Right forelimb (tissue), 1 donor: ENCODE results near the gene DCN.
"Not testable (repeated sequence)": the region's sequence is repeated elsewhere in the genome, so short reads cannot be mapped to it uniquely, and the experiment has no call there.

Experiments
- DNase-seq: peaks from one replicate; pipeline ENCODE4 v3.0.0-alpha.2; 2018

Gene DCN, protein sequence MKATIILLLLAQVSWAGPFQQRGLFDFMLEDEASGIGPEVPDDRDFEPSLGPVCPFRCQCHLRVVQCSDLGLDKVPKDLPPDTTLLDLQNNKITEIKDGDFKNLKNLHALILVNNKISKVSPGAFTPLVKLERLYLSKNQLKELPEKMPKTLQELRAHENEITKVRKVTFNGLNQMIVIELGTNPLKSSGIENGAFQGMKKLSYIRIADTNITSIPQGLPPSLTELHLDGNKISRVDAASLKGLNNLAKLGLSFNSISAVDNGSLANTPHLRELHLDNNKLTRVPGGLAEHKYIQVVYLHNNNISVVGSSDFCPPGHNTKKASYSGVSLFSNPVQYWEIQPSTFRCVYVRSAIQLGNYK

DNA sequence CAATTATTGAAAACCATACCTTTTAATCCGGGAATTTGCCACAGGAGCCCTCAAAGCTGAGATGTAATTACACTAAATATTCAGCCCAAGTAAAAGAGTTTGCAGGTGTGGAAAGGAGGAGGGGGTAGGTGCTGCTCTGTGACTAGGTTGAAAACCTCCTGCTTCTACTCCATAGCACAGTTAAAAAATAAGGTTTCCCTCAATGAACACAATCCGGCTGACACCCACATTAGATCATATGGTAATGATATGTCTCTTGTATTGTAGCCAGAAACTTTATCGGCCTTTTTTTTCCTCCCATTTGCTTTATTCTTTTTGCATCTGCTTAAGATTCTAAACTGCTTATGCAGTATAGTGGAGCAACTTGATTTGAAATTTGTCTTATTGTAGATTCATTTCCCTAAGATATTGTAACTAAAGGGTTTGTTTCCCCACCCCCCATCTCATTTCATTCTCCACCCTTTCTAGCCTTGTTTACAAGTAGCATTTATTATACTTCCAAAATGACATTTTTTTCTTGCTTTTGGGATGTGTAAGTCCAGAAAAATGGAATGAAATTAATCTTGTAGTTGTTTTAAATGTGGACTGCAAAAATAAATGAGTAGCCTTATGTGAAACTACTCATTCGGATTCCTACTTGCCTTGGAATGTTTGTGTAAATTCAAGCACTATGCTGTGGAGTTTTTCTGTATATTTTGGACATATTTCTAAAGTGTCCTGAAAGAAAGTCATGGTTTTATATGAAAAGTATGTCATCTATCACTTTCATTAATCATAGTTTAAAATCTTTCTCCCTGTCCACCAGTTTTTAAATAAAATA lies at the start of gene DCN:
TSS of gene DCN (minus strand) at position 182 of the 820 bp plus-strand sequence. CDS start 4,265 bp downstream, outside the sequence.
- DNase-seq, result peak; percentile 63

DNA sequence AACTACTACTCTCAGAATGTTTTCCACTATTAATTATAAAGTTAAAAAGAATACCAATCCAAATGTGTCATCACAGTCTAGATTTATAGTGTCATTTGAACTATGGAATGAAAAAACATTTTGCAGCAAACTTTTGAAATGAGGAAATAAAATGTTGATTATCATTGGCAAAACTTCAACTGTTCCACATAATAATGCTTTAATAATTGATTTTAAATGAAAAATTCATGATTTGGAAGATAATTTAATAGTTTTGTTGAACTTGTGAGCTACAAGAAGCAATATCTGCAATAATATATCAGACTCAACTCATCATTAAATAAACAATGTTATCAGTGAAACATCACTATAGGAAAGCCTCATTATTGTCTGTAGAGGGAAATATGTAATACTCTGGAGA lies 48.2 kb upstream of the DCN start:
- DNase-seq, result no peak

DNA sequence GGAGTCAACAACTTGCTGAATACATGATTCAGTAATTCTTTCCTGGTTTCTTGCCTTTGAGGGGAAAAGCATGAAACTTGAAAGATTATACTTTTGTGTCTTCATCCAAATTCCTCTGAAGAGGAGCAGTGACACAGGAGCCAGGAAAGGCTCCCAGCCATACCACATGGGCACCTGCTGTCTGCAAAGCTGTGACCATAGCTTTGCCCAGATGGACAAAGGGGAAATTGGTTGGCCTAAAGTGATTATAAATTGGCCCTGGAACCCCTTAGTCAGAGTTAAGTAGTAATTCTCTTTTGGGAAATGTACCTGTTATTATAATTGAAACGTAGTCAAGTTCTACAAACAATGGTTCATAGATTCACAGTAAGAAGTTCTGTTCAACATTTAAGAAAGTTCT lies 44.3 kb upstream of the DCN start:
- no peak for DNase-seq

DNA sequence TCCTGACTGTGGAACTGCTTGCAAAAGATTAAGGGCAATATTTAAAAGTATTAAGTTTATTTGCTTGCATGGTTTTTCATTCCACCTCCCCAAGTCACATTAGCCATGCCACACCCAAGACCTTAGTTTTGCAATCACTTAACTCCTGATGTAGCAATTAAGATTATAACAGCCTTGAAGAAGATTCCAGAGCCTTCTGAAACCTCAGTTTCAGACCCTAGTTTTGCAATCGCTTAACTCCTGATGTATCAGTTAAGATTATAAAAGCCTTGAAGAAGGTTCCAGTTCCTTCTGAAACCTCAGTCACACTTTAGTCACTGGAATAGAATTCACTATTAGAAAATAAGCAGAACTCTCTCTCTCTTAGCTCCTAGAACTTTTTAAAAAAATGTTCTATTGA lies 42.7 kb upstream of the DCN start:
- DNase-seq, result no peak

DNA sequence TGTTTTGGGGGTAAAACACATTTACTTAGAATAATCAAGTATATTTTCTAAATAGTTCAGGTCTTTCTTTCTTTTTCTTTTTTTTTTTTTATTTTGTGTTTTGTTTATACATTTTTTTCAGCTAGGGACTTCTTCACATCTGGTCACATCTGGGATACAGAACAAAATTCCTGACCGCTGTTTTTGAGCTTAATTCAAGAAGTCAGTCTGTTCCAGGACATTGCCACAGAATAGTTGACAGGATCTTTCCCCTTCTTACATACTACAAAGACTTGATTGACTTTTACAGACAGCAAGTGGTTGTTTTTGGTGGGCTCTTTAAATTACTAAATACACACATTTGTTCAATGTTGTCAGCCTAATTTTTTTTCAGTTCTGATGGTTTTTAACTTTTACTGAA lies 41.8 kb upstream of the DCN start:
- no peak for DNase-seq

DNA sequence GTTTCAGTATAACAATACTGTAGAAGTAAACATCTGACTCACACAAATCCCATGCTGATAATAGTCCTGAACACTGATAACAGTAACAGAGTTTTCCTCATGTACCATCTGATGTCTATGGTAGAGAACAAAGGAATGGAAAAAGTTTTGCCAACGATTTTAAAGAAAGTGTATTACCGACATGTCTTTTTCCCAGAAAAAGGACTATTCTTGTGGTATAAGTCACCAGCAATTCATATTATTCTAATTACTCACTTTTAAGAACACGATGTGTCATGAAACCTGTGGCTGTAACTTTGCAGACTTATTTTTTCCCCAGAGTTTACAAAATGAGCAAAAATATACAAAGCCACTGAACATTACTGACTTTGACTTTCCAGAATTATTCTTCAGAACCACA lies 40.1 kb upstream of the DCN start:
- no peak for DNase-seq

DNA sequence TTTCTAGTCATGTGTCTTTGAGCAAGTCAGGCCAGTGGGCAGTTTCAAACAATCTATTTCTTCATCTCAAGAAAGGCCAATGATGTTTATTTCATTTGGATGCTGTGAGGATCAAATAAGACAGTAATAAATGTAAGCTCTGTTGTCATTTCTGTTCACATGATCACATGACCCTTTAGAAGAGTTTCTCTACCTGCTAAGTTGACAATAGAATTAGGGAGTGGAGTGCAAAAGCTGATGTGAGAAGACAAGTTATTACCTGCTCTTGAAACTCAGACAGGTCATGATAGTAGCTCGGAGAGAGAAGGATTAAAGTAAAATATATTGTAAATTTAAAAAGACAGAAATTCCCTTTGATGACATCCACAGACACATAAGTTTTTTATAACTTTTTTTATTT lies 37.3 kb upstream of the DCN start:
- DNase-seq, result no peak

DNA sequence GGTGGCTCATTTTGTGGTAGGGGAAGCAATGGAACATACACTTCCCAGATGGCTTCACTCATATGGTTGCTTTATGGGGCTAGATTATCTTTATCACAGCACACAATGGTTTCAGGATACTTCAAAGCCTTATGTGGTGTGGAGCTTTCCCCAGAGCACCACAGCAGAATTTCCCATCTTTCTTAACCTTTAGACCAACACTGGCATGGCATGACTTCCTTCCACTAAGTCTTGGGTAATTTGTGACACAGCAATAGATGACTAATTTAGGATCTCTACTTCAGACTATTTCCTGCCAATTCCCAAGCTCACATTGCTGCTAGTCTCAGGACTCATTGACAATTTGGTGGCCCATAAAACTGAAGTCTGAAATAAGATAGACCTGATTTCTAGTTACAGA lies 36.9 kb upstream of the DCN start:
- no peak for DNase-seq

DNA sequence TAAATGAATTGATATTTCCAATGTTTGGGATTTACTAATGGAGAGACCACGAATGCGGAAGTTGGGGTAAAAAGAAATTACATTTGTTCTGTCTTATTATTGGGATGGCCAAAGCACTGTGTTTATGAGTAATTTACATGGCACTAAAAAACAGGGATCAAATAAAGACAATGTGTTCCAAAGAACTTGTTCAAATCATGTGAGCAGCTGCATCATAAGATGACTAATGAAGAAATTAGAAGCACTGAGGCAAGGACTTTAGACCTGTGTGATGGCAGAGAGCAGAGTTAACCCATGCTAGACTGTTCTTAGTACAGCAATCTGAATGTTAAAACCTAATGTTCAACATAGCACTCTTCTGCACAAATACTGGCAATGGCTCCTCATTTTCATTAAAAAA lies 34.3 kb upstream of the DCN start:
- no peak for DNase-seq

DNA sequence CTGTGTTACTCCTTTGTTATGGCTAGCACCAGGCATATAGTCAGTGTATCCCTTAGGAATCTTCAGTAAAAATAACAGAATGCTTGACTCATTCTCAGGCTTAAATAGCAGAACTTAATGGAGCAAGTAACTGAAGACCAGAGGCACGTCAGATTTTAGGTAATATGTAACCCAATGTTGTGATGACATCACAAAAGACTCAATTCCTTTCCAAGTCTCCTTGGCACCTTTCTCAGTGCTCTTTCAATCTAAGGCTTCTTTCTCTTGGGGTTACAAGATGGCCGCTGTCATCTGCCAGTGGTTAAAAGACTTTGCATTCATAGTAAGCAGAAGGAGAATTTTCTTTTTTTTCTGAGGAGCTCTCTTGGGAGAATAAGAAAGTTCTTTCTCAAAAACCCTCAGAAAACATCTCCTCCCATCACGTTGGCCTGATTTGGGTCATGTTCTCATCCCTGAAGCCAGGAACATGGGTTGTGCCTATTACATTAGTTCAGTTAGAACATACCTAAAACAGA lies 33.4 kb upstream of the DCN start:
- no peak for DNase-seq

DNA sequence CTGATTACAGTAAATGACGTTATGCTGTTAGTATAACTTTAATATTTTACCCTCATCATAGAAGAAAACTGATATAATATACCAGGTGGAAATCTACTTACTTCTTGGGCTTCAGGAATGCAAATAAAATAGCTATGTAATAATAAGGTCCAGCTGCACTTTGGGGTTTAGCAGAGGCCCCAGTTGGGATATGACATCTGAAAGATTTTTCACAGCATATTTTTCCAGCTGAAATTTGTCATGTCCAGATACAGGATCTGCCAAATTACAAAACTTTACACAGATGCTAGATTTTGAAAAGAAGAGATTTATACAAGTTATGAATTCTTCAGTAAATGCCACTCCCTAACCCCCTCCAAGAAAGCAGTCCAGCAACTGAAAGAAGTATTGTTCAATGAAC lies 29.2 kb upstream of the DCN start:
- no peak for DNase-seq

DNA sequence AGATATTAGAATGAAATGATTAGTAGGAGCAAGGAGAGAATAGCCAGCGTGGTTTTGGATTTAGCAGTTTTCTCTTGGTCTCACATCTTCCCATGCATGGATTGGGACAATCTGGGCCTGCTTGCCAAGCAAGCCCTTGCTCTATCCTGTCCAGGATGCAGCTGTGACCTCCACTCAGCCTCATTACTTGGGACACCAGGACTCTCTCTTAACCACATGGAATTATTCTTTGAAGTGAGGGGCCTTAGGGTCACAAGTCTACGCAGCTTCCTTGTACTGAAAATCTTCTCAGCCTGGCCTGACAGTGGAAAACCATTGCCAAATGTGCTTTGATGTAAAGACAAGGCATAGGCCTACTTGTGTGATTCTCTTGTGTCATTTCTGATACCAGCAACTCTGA lies 28.0 kb upstream of the DCN start:
- DNase-seq, result no peak

DNA sequence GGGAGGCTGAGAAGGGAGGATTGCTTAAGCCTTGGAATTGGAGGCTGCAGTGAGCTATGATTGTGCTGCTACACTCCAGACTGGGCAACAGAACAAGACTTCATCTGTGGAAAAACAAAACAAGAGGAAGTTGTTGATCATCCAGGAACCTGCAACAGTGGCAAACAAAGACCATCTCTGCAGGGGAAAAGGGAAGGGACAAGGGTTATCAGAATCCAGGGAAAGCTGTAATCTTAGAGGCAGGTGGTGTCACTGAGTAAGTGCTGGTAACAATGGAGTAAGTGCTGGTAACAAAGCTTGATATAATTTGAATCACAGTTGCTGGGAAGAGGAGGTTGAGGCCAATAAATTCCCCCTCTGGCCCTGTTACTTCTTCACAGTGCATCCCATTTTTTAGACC lies 27.5 kb upstream of the DCN start:
- no peak for DNase-seq

DNA sequence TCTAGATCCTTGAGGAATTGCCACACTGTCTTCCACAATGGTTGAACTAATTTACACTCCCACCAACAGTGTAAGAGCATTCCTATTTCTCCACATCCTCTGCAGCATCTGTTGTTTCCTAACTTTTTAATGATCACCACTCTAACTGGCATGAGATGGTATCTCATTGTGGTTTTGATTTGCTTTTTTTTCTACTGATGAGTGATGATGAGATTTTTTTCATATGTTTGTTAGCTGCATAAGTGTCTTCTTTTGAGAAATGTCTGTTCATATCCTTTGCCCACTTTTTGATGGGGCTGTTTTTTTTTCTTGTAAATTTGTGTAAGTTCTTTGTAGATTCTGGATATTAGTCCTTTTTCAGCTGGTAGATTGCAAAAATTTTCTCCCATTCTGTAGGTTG lies 24.7 kb upstream of the DCN start:
- DNase-seq, result not testable (repeated sequence)

DNA sequence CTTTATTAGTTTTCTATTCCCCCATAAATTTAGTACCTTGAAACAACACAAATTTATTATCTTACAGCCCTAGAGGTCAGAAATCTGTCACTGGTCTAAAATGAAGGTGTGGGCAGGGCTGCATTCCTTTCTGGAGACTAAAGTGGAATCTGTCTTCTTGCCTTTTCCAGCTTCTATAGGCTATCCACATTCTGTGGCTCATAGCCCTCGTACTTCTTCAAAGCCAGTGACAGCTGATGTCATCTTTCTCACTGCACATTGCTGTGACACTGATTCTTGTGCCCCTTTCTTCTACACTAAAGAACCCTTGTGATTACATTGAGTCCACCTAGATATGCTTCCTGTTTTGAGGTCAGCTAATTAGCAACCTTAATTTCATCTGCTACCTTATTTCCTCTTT lies 23.2 kb upstream of the DCN start:
- no peak for DNase-seq

DNA sequence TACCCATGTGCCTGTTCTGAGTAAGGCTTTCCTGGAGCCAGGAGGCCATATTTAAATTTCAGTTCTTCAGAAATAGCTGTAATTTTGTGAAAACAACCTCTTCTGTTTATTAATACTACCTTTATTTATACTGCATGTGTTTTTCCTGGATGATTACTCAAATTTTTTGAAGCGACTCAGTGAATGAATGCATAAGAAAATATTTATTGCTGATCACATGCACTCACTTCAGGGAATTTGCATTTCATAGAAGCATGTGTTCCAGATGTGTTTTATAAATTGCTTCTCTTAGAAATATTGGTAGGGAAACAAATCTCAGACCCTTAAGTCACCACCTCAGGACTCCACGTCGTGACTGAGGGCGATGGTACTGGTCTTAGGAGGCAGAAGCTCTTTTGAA lies 21.8 kb upstream of the DCN start:
- DNase-seq, result no peak

DNA sequence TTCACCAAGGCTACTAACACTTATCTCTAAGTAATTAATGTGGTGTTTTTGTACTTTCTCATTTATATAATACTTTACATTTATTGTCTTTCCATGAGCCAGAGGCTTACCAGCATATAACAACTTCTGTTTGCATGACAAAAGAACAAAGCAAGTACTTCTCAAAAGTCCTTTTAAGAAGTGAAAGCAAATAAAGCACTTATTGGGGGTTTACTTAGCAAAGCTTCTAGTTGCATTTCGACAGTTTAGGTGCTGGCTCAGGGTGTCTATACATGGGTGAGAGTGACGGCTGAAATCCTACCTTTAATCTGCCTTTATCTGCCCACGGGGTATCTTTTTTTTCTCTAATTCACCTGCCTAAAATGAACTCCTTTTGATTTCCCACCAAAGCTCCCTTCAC lies 21.0 kb upstream of the DCN start:
- DNase-seq, result no peak

DNA sequence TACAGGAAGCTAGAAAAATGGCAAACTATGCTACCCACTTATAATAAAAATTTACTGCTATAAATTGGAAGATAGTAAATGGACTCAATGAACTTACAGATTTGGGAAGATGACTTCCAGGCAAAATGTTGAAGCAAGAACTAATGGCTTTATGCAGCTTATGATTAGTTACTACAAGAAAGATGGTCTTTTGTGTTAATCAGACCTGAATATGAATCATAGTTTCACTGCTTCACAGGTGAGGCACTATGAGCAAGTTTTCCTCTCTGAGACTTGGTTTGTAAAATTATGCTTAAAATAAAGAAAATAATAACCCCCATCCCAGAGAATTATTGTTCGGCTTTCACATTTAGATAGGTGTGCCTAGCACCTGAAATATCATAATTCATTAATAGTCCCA lies 19.8 kb upstream of the DCN start:
- no peak for DNase-seq

DNA sequence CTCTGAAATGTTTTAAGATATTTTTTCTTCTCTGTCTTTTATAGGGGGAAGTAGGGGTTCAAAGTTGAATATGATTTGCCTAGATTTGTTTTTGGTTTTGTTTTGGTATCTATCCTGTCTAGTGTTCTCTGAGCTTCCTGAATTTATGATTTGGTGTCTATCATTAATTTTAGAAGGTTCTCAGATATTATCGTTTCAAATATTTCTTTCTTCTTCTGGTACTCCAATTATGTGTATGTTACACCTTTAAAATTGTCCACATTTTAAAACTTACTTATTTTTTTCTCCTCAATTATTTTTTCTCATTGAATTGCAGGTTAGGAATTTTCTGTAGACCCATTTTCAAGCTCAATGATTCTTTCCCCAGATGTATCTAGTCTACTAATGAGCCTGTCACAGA lies 13.8 kb upstream of the DCN start:
- DNase-seq, result no peak

DNA sequence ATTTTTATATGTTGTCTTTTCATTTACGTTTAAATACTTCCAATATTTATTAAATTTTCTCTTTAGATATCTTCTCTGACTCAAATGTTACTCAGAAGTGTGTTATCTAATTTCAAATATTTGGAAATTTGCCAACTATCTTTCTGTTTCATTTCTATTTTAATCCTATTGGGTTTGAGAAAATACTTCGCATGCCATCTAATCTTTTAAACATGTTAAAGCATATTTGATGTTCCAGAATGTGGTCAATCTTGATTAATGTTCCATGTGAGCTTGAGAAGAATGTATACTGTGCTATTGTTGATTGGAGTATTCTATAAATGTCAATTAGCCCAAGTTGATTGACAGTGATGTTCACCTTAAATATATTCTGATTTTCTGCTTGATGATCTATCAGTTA lies 11.9 kb upstream of the DCN start:
- DNase-seq, result no peak

DNA sequence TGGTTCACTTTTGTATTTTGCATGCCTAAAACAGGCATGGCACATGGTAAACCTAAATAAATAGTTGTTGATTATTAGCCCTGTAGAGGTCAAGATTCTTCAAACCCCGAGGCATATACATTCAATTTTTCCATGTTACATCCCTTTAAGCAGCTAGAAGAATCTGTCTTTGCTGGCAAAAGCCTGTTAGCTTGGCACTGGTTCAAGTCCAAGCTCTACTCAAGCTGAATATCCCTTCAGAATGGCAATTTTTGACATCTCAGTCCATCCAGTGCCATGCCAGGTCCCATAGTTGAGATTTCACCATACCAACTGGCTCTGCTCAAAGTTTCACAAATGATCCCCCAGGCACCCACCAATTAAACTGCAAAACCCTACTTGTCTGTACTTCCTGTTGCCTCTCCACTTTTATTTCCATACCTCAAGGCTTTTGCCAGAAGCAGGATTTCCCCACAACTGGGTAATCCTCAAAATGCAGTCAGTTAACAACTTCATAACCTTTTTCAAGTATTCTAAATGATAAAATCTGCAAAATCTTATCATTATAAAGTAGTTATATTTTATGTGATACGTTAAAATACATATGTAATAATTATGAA lies 9.0 kb upstream of the DCN start:
- DNase-seq, result no peak

DNA sequence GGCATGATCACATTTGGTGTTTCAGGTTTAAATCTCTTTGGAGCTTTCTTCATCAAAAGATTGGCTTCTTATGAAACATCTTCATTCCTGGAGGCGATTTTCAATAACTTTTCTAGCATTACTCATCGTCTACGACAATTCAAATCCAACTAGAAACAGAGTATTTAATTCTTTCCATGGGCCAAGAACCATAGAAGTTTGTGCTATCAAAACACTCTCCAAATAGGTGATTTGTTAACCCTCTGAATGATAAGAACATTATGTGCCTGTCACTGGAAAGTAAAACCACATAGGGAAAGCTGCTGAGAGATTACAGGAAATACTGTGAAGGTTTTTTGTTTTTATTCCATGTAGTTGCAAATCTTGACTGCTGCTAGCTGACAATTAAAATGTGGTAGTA lies 6.9 kb upstream of the DCN start:
- no peak for DNase-seq

DNA sequence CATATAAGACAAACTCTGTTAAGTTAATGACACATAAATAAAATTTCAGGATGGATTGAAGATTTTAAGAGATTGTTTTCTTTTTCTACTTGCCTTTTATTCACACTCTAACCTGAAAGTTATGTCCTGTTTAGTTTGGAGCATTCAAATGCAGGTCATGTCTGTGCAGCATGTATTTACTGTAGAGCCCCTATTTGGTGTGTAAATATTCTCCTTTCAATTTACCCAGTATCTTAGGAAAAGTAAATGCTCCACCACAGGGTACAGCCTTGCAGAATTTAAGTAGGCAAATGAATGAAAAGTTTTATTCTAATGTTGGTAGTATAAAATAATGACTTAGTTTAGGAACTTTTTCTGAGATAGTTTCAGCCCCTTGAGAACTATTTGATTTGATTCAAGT lies 6.2 kb upstream of the DCN start:
- no peak for DNase-seq

DNA sequence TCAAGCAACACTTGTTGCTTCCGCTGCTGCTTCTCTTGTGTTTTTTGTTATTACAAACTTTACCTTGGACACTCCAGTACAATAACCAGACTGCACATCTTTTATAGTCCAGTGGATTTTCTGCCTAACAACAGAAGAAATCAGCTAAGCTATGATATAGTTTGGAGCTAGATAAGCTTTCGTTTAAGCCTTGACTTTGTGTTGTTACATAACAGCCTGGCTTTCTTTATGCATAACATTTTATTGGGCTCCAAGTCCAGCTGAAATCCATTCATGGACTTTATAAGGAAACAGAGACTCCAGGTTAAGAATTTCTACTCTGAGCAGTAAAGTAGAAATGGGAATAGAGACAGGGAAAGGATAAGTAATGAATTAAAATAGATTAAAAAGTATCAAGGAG lies 3.5 kb upstream of the DCN start:
- no peak for DNase-seq
